WERI-Rb-1 (cell line): ENCODE measurements around the gene CAMP.

Source experiments
- DNase-seq: peaks from one replicate; pipeline ENCODE4 v3.0.0-alpha.2; 2020
- H3K27ac ChIP-seq: fragments of 250-450 bp; sonication (Bioruptor Pico); 2 replicates; pipeline ENCODE4 v1.5.1; 2020; ENCODE audit warnings: mild to moderate bottlenecking, moderate library complexity
- H3K27me3 ChIP-seq: fragments of 250-450 bp; sonication (Bioruptor Pico); 2 replicates; pipeline ENCODE4 v1.5.1; 2021; ENCODE audit warnings: mild to moderate bottlenecking, low read depth, moderate library complexity; ENCODE audit not compliant: insufficient read depth, severe bottlenecking
- H3K36me3 ChIP-seq: fragments of 250-450 bp; sonication (Bioruptor Pico); 2 replicates; pipeline ENCODE4 v1.5.1; 2020; ENCODE audit warnings: mild to moderate bottlenecking, moderate library complexity
- H3K4me3 ChIP-seq: 2 replicates; pipeline ENCODE4 v1.5.1; 2011; ENCODE audit warnings: low read depth, mild to moderate bottlenecking, control low read depth, low read length
- H3K9me3 ChIP-seq: fragments of 250-450 bp; sonication (Bioruptor Pico); 2 replicates; pipeline ENCODE4 v1.5.1; 2021; ENCODE audit warnings: mild to moderate bottlenecking, moderate library complexity; ENCODE audit not compliant: severe bottlenecking
- TF ChIP-seq, protein P1 (sequence below): IDR thresholded peaks from 2 replicates; pipeline ENCODE4 v1.5.1; 2011; ENCODE audit warnings: low read depth, mild to moderate bottlenecking, control low read depth, inconsistent platforms, low read length

CAMP gene

DNA sequence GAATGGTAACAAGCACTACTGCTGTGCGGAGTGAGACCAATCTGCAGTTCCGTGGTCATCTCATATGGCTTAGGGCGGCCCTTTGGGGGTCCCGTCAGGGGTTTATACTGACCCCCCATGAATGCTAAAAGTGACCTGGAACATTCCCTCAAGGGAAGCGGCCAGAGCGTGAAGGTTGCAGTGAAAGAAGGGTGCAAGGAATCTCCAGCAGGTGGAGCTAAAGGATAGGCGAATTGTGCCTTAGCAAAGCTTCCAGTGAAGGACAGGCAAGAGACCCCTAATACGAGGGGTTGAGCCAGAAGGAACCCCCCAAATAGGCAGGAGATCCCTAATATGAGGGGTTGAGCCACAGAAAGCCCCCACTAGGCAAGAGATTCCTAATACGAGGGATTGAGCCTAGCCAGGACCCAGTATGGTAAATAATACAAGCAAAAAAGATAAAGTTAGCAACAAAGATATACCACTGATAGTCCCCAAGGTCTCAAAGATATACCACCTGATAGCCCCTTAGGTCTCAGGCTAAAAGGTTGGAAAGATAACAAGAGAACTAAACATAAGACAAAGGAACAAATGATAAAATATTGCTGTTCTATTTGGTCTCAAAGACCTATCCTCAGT is 50.4 kb downstream of the CAMP start:
- Histone ChIP-seq H3K4me3 (no peak overlapping the region), H3K36me3 (peaks cover 5% of the 10 kb centered on the region), H3K27me3 (no peaks in the 10 kb centered on the region), H3K9me3 (no peaks in the 10 kb centered on the region), H3K27ac (no peak overlapping the region)
- peak; percentile 64 for DNase-seq
- TF ChIP-seq, protein P1, sequence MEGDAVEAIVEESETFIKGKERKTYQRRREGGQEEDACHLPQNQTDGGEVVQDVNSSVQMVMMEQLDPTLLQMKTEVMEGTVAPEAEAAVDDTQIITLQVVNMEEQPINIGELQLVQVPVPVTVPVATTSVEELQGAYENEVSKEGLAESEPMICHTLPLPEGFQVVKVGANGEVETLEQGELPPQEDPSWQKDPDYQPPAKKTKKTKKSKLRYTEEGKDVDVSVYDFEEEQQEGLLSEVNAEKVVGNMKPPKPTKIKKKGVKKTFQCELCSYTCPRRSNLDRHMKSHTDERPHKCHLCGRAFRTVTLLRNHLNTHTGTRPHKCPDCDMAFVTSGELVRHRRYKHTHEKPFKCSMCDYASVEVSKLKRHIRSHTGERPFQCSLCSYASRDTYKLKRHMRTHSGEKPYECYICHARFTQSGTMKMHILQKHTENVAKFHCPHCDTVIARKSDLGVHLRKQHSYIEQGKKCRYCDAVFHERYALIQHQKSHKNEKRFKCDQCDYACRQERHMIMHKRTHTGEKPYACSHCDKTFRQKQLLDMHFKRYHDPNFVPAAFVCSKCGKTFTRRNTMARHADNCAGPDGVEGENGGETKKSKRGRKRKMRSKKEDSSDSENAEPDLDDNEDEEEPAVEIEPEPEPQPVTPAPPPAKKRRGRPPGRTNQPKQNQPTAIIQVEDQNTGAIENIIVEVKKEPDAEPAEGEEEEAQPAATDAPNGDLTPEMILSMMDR = peak; percentile 86

DNA sequence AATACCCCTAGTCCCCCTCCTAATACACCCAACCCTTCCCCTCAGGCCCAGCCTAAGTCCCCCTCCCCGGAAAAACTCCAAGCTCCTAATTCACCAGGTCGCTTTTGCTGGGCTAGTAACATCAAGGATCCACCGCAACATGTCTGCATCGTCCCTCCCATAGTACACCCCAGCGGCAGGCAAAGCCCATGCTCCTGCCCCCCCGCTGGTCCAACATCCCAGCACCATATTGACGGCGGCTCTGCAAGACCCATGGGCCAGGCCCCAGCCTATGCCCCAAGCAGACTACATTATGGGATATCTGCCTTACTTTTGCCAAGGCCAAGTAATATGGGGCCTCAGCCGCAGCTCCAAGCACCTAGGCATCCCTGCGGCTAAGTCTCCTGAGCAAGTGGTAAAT is 51.2 kb downstream of the CAMP start:
- Histone ChIP-seq H3K9me3 (no peaks in the 10 kb centered on the region), H3K4me3 (no peak overlapping the region), H3K27me3 (no peaks in the 10 kb centered on the region), H3K27ac (no peak overlapping the region), H3K36me3 (peaks cover 5% of the 10 kb centered on the region)
- TF ChIP-seq, protein P1 = no peak
- no peak for DNase-seq
